Measurements from ENCODE around the gene TBX3.

TBX3 gene

GRCh38 chr12:114702462-114702861, 18.5 kb upstream of the TBX3 start:
- H3K27me3 ChIP-seq (ENCODE audit: low read depth, low read length): no peaks in the 10 kb centered on the region; the same call in 1 of the 2 replicates
- no peaks in the 10 kb centered on the region for H3K36me3 ChIP-seq (replicated peaks; ENCODE audit: low read depth, low read length)
- H3K4me1 ChIP-seq (ENCODE audit: low read length): no peaks in the 10 kb centered on the region
- H3K27ac ChIP-seq (ENCODE audit: low read length): no peak overlapping the region
- no peaks in the 10 kb centered on the region for H3K9me3 ChIP-seq (ENCODE audit: insufficient read depth, low read length)
- TF ChIP-seq EZH2phosphoT487 (IDR thresholded peaks at IDR 0.05; ENCODE audit: low read depth): no peak
- TF ChIP-seq, protein P1, sequence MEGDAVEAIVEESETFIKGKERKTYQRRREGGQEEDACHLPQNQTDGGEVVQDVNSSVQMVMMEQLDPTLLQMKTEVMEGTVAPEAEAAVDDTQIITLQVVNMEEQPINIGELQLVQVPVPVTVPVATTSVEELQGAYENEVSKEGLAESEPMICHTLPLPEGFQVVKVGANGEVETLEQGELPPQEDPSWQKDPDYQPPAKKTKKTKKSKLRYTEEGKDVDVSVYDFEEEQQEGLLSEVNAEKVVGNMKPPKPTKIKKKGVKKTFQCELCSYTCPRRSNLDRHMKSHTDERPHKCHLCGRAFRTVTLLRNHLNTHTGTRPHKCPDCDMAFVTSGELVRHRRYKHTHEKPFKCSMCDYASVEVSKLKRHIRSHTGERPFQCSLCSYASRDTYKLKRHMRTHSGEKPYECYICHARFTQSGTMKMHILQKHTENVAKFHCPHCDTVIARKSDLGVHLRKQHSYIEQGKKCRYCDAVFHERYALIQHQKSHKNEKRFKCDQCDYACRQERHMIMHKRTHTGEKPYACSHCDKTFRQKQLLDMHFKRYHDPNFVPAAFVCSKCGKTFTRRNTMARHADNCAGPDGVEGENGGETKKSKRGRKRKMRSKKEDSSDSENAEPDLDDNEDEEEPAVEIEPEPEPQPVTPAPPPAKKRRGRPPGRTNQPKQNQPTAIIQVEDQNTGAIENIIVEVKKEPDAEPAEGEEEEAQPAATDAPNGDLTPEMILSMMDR (IDR thresholded peaks at IDR 0.05; ENCODE audit: low read depth, low read length): no peak
- no peak overlapping the region for H3K4me2 ChIP-seq (ENCODE audit: low read length)
- H4K20me1 ChIP-seq (ENCODE audit: insufficient read depth, low read length): no peaks in the 10 kb centered on the region
- H3K4me3 ChIP-seq (ENCODE audit: low read length): no peak overlapping the region
- no peaks in the 10 kb centered on the region for H3K79me2 ChIP-seq (ENCODE audit: low read length)
- H2AFZ ChIP-seq (ENCODE audit: low read depth, low read length): no peak overlapping the region
- H3K9ac ChIP-seq (ENCODE audit: low read length): no peak overlapping the region

DNA sequence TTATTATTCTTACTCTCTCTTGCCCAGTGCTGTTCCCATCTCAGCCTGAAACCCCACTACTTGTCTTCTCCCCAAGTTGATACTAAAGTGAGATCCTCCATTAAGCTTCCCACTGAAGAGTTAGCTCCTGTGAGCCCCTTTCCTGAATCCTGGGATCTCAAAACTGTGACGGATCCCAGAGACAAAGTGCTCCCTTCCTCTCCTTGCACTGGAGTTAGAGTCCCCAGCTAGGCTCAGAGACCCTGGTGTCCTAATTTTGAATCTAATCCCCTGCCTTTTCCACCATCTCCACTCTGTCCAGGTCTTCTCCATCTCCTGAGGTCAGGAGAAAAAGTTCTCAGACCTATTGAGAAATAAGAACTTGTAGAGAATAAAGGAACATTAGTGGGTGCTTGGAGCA, 17.6 kb upstream of the TBX3 start:
- TF ChIP-seq, protein P1 (IDR thresholded peaks at IDR 0.05; ENCODE audit: low read depth, low read length): no peak
- no peak for TF ChIP-seq EZH2phosphoT487 (IDR thresholded peaks at IDR 0.05; ENCODE audit: low read depth)

DNA sequence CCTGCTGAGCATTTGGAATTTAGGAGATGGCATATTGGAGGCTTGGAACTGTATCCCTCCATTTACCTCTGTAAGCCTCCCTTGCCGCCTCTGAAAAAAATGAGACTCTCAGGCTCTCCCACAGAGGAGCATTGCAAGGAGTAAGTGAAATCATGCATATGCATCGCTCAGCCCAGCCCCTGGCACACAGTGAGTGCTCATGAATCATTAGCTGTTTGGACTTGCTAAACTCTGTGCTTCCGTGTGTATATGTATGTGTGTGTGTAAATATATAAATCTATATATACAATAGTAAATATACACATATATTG, 17.1 kb upstream of the TBX3 start:
- Histone ChIP-seq H3K4me1 (ENCODE audit: low read length) (no peaks in the 10 kb centered on the region), H3K79me2 (ENCODE audit: low read length) (no peaks in the 10 kb centered on the region), H3K27ac (ENCODE audit: low read length) (no peak overlapping the region), H3K4me2 (ENCODE audit: low read length) (no peak overlapping the region), H3K36me3 (replicated peaks; ENCODE audit: low read depth, low read length) (no peaks in the 10 kb centered on the region), H2AFZ (ENCODE audit: low read depth, low read length) (no peak overlapping the region), H3K9me3 (ENCODE audit: insufficient read depth, low read length) (no peaks in the 10 kb centered on the region), H4K20me1 (ENCODE audit: insufficient read depth, low read length) (no peaks in the 10 kb centered on the region), H3K9ac (ENCODE audit: low read length) (no peak overlapping the region), H3K27me3 (ENCODE audit: low read depth, low read length) (no peaks in the 10 kb centered on the region), H3K4me3 (ENCODE audit: low read length) (no peak overlapping the region)
- TF ChIP-seq EZH2phosphoT487 (IDR thresholded peaks at IDR 0.05; ENCODE audit: low read depth): no peak
- TF ChIP-seq, protein P1 (IDR thresholded peaks at IDR 0.05; ENCODE audit: low read depth, low read length): no peak

More for the DNA sequence above, 17.6 kb upstream of the TBX3 start:
- Histone ChIP-seq H3K27ac (ENCODE audit: low read length) (no peak overlapping the region), H3K4me3 (ENCODE audit: low read length) (no peak overlapping the region), H4K20me1 (ENCODE audit: insufficient read depth, low read length) (no peaks in the 10 kb centered on the region), H2AFZ (ENCODE audit: low read depth, low read length) (no peak overlapping the region), H3K9me3 (ENCODE audit: insufficient read depth, low read length) (no peaks in the 10 kb centered on the region), H3K4me2 (ENCODE audit: low read length) (no peak overlapping the region), H3K9ac (ENCODE audit: low read length) (no peak overlapping the region), H3K79me2 (ENCODE audit: low read length) (no peaks in the 10 kb centered on the region), H3K36me3 (replicated peaks; ENCODE audit: low read depth, low read length) (no peaks in the 10 kb centered on the region), H3K4me1 (ENCODE audit: low read length) (no peaks in the 10 kb centered on the region), H3K27me3 (ENCODE audit: low read depth, low read length) (no peaks in the 10 kb centered on the region; the same call in 1 of the 2 replicates)

DNA sequence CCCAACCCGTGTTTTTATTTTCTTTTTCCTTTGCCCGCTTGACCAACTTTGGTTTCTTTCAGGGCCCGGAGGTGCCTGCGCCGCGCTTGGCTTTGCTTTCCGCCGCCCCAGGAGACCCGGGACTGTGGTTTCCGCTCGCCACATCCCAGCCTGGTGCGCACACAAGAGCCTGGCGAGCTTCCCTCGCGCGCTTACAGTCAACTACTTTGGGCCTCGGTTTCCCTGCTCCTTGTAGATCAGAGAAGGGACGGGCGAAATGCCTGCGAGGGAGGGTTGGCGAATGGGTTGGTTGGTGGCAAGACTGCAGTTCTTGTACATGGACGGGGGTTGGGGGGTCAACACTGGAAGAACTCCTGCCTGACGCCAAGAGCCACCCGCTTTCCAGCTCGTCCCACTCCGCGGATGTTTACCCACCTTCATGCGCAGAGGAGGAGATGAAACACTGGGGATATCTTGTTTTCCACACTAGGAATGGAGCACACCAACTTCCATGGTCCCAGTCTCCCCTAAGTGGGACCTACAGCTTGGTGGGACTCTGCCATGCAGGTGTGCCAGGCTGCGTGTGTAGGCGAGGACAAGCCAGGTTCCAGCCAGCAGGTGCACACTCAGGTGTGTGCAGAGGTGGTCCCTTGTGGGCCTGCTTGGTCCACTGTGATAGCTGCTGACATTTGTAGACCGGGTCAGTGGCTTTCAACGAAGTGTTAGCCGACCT, 16.6 kb upstream of the TBX3 start:
- Histone ChIP-seq H2AFZ (ENCODE audit: low read depth, low read length) (no peak overlapping the region), H3K36me3 (replicated peaks; ENCODE audit: low read depth, low read length) (no peaks in the 10 kb centered on the region), H3K27me3 (ENCODE audit: low read depth, low read length) (no peaks in the 10 kb centered on the region), H3K4me2 (ENCODE audit: low read length) (no peak overlapping the region), H3K9me3 (ENCODE audit: insufficient read depth, low read length) (no peaks in the 10 kb centered on the region), H3K4me3 (ENCODE audit: low read length) (no peak overlapping the region), H3K9ac (ENCODE audit: low read length) (no peak overlapping the region), H3K4me1 (ENCODE audit: low read length) (no peaks in the 10 kb centered on the region), H3K27ac (ENCODE audit: low read length) (no peak overlapping the region), H3K79me2 (ENCODE audit: low read length) (no peaks in the 10 kb centered on the region), H4K20me1 (ENCODE audit: insufficient read depth, low read length) (no peaks in the 10 kb centered on the region)
- TF ChIP-seq, protein P1 (IDR thresholded peaks at IDR 0.05; ENCODE audit: low read depth, low read length): no peak
- TF ChIP-seq EZH2phosphoT487 (IDR thresholded peaks at IDR 0.05; ENCODE audit: low read depth): no peak
